Measurements from ENCODE around the gene CRYAB.

CRYAB gene

GRCh38 chr11:111920908-111921307, 9.3 kb upstream of the CRYAB start:
- no peak for TF ChIP-seq CTCF (conservative IDR thresholded peaks at IDR 0.05; ENCODE audit: low read depth)
- no peak for DNase-seq (ENCODE audit: low spot score)
- H3K27ac ChIP-seq, result no peak overlapping the region
- ChIA-PET POLR2A (ENCODE audit: low non-redundant PET) (no interaction called here), CTCF (no interaction called here)

- H3K27ac ChIP-seq, result peak within 1 kb of the TSS; percentile 75
- POLR2A ChIA-PET (ENCODE audit: low non-redundant PET), result interaction anchor here (0.7 kb wide), 1 partner anchor 8 kb away, joined by 4 read pairs; no protein-coding TSS in a partner anchor
- TF ChIP-seq CTCF (conservative IDR thresholded peaks at IDR 0.05; ENCODE audit: low read depth), result no peak
- CTCF ChIA-PET, result interaction anchor here (0.5 to 1.2 kb wide), 5 partner anchors 13 to 1671 kb away, joined by 3 to 7 read pairs (median 4); no protein-coding TSS in a partner anchor
- DNase-seq (ENCODE audit: low spot score), result peak; percentile 58
Measured at GRCh38 chr11:111918390-111919256, 7.1 kb upstream of the CRYAB start, which contains the start of gene C11orf52. TSS of gene C11orf52 (plus strand) at chr11:111918913. CDS start at chr11:111918973, 60 bp downstream.

- H3K27ac ChIP-seq, result no peak overlapping the region
- ChIA-PET CTCF (no interaction called here), POLR2A (ENCODE audit: low non-redundant PET) (no interaction called here)
- TF ChIP-seq CTCF (conservative IDR thresholded peaks at IDR 0.05; ENCODE audit: low read depth), result no peak
- DNase-seq (ENCODE audit: low spot score), result no peak
Measured at GRCh38 chr11:111917788-111918187, 6.2 kb upstream of the CRYAB start.

GRCh38 chr11:111917312-111917711, 5.7 kb upstream of the CRYAB start:
- CTCF ChIA-PET, result no interaction called here
- POLR2A ChIA-PET (ENCODE audit: low non-redundant PET), result no interaction called here
- H3K27ac ChIP-seq, result no peak overlapping the region
- TF ChIP-seq CTCF (conservative IDR thresholded peaks at IDR 0.05; ENCODE audit: low read depth), result no peak
- no peak for DNase-seq (ENCODE audit: low spot score)

- no peak for DNase-seq (ENCODE audit: low spot score)
- ChIA-PET POLR2A (ENCODE audit: low non-redundant PET) (no interaction called here), CTCF (no interaction called here)
- TF ChIP-seq CTCF (conservative IDR thresholded peaks at IDR 0.05; ENCODE audit: low read depth), result no peak
- no peak overlapping the region for H3K27ac ChIP-seq
Measured at GRCh38 chr11:111916768-111917167, 5.2 kb upstream of the CRYAB start.

GRCh38 chr11:111913997-111914396, 2.4 kb upstream of the CRYAB start:
- no peak for TF ChIP-seq CTCF (conservative IDR thresholded peaks at IDR 0.05; ENCODE audit: low read depth)
- H3K27ac ChIP-seq, result peak overlapping the region; percentile 98
- DNase-seq (ENCODE audit: low spot score), result no peak
- ChIA-PET POLR2A (ENCODE audit: low non-redundant PET) (no interaction called here), CTCF (interaction anchor here (0.9 to 1.0 kb wide), 2 partner anchors 12 to 34 kb away, joined by 3 read pairs; no protein-coding TSS in a partner anchor)
